Superior temporal gyrus (tissue), 1 donor: ENCODE data around the gene PHGDH.
"Not testable (repeated sequence)": the region's sequence is repeated elsewhere in the genome, so short reads cannot be mapped to it uniquely, and the experiment has no call there.

Experiments
- DNase-seq: peaks from one replicate; pipeline ENCODE4 v3.0.0-alpha.2; 2016; ENCODE audit errors: extremely low spot score

PHGDH gene

DNA sequence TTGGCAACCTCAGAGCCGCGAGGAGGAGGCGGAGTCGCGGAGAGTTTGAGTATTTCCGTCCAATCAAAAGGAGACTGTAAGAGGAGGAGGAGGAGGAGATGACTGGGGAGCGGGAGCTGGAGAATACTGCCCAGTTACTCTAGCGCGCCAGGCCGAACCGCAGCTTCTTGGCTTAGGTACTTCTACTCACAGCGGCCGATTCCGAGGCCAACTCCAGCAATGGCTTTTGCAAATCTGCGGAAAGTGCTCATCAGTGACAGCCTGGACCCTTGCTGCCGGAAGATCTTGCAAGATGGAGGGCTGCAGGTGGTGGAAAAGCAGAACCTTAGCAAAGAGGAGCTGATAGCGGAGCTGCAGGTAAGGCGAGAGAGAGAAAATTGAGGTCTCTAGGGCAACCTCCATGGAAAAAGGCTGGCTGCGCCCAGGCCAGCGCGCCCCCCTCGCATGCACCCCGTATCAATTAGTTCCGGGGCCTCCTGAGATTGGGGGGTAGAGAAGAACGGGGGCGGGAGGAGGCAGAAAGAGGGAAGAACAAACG is at the start of gene PHGDH:
TSS of gene PHGDH (plus strand) at position 131 of the 538 bp plus-strand sequence. CDS start at position 220, 89 bp downstream.
- peak; percentile 73 for DNase-seq

- no peak for DNase-seq
Observed at GRCh38 chr1:119662034-119662437, 49.7 kb upstream of the PHGDH start.

GRCh38 chr1:119664067-119664466 is 47.7 kb upstream of the PHGDH start:
- no peak for DNase-seq

DNA sequence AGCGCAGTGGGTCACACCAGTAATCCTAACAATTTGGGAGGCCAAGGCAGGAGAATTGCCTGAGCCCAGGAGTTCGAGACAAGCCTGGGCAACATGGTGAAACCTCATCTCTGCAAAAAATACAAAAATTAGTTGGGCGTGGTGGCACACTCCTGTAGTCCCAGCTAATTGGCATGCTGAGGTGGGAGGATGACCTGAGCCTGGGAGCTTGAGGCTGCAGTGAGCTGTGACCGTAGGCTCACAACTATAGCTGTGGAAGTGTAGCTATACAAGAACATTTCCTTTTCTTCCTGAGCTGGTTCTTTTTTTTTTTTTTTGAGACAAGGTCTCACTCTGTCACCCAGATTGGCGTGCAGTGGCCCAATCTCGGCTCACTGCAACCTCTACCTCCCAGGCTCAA is 44.6 kb upstream of the PHGDH start:
- no peak for DNase-seq

DNA sequence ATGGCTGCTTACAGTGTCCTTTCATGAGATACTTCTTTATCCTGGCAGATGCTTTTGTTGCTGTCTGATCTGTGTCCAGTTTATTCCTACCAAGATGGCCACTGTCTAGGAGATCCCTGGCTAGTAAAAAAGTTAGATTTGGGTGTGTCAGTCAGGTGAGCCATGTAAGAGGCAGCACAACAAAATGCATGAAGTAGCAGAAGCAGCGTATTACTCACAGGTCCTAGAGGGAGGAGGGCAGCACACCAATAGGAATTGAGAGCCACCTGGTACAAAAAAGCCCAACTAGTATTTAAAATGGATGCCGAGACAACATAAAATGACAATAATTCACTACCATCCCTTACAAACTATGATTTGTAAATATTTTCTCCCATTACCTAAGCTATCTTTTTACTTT is 40.8 kb upstream of the PHGDH start:
- no peak for DNase-seq

- DNase-seq = no peak
Observed at GRCh38 chr1:119673171-119673940, 38.4 kb upstream of the PHGDH start.

DNA sequence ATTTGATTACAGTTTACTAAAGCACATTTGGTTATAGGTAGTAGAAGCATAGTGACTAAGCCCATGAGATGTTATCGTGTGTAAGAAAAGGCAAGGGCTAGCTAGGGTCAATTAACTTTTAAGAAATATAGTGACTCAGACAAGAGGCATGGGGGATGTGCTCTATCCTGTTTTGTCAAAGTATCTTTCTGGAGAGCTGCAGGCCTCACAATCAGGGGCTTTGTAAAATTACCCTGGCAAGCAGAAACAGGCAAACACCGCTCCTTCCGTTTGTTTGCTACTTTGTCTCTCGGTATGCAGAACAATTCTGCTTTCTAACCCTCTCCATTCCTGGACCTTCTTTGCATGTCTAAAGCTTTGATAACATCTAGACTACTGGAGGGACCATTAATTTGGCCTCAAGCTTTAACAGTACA is 37.6 kb upstream of the PHGDH start:
- no peak for DNase-seq

DNA sequence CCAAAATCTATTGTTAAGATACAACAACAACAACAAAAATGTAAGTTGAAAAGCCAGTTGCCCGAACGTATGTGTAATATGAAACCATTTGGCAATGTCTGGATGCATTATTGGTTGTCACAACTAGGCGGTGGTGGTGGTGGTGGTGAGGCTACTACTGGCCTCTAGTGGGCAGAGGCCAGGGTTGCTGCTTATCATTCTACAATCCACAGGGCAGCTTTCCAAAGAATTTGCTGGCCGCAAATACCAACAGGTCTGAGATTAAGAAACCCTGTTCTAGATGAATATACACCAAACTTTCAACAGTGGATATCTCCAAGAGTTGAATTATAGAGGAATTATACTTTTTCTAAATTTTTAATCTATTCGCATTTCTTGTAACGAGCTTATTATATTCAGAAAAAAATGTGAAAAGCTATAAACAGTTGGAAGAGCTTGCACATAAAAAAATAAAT is 36.9 kb upstream of the PHGDH start:
- no peak for DNase-seq

DNA sequence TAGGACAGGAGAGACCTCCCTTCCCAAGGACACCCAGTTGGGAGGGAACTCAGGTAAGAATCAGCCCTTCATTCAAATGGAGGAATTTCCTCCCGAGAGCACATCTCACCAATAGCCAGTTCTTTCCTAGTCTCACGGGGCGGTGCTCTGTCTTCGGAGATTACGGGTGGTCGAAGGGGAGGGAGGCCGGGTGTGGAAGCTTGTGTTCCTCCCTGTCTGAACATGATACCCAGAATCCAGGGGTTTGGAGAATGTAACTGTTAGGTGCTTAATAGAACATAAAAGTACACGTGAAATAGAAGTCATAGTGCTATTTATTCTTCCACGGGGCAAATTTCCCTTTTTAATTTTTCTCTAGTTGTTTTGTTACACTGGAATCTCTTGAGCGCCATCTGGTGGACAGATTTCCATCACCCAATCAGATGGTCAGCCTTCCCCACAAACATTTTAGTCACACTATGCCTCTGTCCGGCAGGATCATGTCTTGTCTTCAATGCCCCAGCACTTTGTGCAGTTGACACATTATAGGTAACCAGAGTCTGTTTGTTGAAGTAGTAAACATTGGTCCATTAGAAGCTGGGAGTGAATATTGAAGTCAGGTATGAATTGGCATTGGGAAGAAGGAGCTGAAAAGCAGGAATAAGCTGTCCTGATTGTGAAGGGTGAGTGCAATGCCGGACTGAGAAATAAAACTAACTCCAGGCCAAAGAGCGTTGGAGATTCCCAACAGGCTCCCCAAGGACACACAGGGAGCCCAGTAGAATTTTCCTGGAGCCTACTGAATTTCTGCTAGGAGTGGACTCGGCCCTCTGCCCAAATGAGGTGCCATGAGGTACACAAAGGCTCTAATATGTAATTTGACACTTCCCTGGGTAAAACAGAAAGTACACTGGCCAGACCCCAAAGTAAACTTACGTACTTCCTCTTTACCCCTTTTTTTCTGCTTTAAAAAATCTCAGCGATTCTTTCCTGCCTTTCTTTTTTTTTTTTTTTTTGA is 36.1 kb upstream of the PHGDH start:
- DNase-seq = peak; percentile 98

- no peak for DNase-seq
Observed at GRCh38 chr1:119676571-119677206, 35.0 kb upstream of the PHGDH start.

DNA sequence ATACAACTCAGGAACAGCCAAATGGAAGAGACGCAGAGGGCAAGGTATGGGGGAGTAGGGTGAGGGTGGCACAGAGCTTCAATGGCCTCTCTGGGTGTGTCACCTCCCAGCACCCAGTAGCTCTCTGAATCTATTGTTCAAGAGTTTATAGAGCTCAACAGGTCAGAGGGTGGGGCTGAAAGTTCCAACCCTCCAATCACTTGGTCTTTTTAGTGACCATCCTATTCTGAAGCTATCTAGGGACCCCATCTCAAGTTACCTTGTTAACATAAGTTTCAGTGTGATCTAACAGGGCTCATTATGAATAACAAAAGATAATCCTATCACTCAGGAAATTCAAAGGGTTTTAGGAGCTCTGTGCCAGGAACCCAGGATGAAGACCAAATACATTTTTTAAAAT is 32.5 kb upstream of the PHGDH start:
- no peak for DNase-seq

- DNase-seq = no peak
Observed at GRCh38 chr1:119680193-119680592, 31.5 kb upstream of the PHGDH start.

DNA sequence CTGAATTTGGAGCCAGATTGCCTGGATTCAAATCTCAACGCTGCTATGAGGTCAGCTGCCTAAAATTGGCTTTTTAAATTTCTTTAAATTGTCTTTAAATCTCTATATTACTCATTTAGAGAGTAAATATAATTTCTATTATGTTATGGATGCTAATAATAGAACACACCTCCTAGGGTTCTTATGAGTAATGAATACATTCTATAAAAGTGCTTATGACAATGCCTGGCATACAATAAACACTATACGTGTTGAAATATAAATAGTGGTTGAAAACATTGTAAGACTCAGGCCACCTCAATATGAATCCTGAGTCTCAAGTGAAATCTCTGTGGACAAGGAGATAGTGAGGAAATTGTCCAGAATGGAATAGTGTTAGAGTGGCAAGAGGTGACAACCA is 31.0 kb upstream of the PHGDH start:
- no peak for DNase-seq

DNA sequence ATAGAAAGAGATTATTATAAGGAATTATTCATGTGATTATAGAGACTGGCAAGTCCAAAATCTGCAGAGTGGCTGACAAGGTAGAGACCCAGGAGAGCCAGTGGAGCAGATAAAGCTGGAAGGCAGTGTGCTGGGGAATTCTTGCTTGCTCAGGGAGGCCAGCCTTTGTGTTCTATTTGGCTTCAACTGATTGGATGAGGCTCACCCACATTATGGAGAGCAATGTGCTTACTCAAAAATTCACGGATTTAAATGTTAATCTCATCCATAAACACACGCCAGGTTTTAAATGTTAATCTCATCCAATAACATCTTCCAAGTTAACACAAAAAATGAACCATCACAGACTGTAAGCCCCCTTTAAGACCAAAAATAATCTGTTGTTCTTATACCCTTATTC is 30.2 kb upstream of the PHGDH start:
- DNase-seq = no peak

DNA sequence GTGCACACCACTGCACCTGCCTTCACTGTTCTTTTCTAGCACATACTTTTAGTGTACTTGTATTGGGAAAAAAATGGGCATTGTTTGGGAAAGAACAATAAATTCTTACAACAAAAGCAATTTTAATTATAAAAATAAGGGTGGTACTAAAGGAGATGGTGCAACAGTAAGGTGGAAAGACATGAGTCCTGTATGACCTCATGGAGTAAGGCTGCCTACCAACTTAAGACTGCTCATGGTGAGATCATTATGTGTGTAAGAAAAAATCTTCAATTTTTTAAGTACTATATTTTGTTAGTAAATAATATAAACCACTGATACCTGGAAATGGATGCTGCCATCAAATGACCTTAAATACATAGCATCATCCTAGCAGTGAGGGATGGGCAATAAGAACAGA is 29.6 kb upstream of the PHGDH start:
- DNase-seq = no peak

- DNase-seq = no peak
Observed at GRCh38 chr1:119683893-119684292, 27.8 kb upstream of the PHGDH start.

GRCh38 chr1:119686661-119687060 is 25.1 kb upstream of the PHGDH start:
- no peak for DNase-seq

DNA sequence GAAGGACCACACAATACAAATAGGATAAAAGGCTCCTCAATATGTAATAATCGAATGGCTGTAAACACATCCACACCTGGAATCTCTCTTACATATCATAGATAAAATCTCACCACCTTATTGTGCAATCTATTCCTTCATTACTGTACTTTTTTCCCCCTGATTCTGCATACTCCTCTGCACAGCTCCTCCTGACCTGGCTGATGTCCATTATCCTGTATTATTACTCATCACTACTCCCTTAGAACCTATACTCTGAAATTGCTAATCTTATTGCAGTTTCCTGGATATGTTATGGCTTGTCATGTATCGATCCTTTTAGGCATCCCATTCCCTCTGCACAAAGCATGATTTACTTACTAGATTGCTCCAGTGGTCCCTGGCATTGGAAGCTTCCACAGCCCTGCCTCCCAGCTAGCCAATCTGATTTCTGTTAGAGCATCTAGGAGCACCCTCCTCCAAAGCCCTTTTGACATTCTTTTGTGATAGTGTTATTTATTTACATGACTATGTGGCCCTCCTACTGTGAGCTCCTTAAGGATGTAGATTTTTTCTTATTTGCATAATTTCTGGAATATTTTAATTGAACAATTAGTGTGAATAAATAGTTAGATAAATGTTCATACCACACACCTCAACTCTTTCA is 24.2 kb upstream of the PHGDH start:
- no peak for DNase-seq

- no peak for DNase-seq
Observed at GRCh38 chr1:119688810-119689209, 22.9 kb upstream of the PHGDH start.

DNA sequence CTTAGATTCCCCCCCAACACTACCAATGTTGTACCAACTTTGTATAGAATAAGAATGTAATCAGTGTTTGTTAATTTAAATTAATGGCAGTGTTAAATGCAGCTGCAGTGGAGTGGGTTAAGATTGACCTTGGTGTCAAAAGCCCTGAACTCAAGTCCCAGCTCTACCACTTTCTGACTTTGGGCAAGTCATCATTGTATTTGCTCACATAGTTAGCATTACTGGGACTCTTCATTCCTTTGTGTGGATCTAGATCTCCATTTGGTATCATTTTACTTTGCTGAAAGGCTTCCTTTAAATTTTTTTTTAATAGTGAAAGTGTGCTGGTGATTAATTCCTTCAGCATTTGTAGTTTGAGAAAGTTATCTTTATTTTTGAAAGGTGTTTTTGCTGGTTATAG is 22.2 kb upstream of the PHGDH start:
- no peak for DNase-seq

- DNase-seq = not testable (repeated sequence)
Observed at GRCh38 chr1:119696863-119697262, 14.9 kb upstream of the PHGDH start.
